ENCODE data around the gene ZMYM4.

- TF ChIP-seq POLR2AphosphoS5 (IDR thresholded peaks at IDR 0.05), result no peak
- TF ChIP-seq CTCF (IDR thresholded peaks at IDR 0.05), result no peak
Measured at GRCh38 chr1:35431173-35431599, 162.7 kb downstream of the ZMYM4 start.
